Calu3 (cell line): ENCODE results near the gene RNF150. TPM values are rescaled to one million over a fixed set of nuclear protein-coding genes. Genes with fewer than 3 reads are reported as not detected.

Source experiments
- BruUV-seq: library from RNA; stranded (reverse); fragments of 400-500 nt; replicated peaks from 2 replicates; lab custom pipeline; 2021; lab: Mats Ljungman, UMichigan
- CTCF ChIA-PET: fragments of 300-600 bp; sonication (Branson Sonifier 250); formaldehyde crosslinking; loops from one replicate; lab custom pipeline; 2022; ENCODE audit warnings: antibody characterized with exemption; lab: Charles Lee
- DNase-seq: peaks from one replicate; pipeline ENCODE4 v3.0.0; 2022
- H3K27ac Mint-ChIP-seq: one replicate; pipeline ENCODE4 v1.8.0; 2022; ENCODE audit warnings: mixed read lengths; ENCODE audit not compliant: unreplicated experiment
- H3K27me3 Mint-ChIP-seq: one replicate; pipeline ENCODE4 v1.8.0; 2022; ENCODE audit warnings: mixed read lengths; ENCODE audit not compliant: unreplicated experiment
- H3K36me3 Mint-ChIP-seq: one replicate; pipeline ENCODE4 v1.8.0; 2022; ENCODE audit warnings: mild to moderate bottlenecking, moderate library complexity, mixed read lengths; ENCODE audit not compliant: insufficient read depth, unreplicated experiment
- H3K4me1 Mint-ChIP-seq: one replicate; pipeline ENCODE4 v1.8.0; 2022; ENCODE audit warnings: mild to moderate bottlenecking, low read depth, mixed read lengths; ENCODE audit not compliant: unreplicated experiment
- H3K4me3 Mint-ChIP-seq: one replicate; pipeline ENCODE4 v1.8.0; 2022; ENCODE audit warnings: mild to moderate bottlenecking, low read depth, moderate library complexity, mixed read lengths; ENCODE audit not compliant: unreplicated experiment
- H3K9me3 Mint-ChIP-seq: one replicate; pipeline ENCODE4 v1.8.0; 2022; ENCODE audit warnings: low read depth, mixed read lengths; ENCODE audit not compliant: unreplicated experiment
- CTCF ChIP-seq: fragments of 200-600 bp; IDR thresholded peaks from one replicate; pipeline ENCODE4 v1.8.0; 2022; ENCODE audit warnings: antibody characterized with exemption; ENCODE audit not compliant: unreplicated experiment
- intact Hi-C: fragments of 100-400 bp; cut with micrococcal nuclease; formaldehyde crosslinking; loops from one replicate; pipeline ENCODE4 v1.10.0; 2022; ENCODE audit not compliant: unreplicated experiment
- total RNA-seq: library from RNA; stranded (reverse); gene quantifications from 2 replicates; pipeline ENCODE4 v1.2.3, GENCODE V29; 2022

The RNF150 gene
- total RNA-seq, 1 experiment from 2014 or later: 0.14 TPM

DNA sequence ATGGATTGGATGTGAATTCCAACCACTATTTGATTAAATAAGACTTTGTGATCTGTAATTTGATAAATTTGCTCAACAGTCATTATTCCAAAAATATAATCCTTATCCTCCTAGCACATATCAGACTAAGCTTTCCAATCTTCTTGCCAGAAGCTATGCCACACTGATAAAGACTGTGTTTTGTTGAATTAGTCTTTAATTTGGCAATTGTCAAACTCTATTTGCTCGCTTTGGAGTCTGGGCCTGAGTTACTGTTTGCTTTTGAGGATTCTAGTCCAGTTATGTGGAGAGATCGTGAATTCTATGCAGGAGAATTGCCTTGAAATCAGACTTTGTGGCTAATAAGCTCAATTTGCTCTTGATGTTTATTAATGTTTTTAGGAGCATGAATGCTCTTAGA lies 10.9 kb upstream of the RNF150 start:
- CTCF ChIA-PET: interaction anchor here (0.6 kb wide), 1 partner anchor 48 kb away, joined by 6 read pairs; no protein-coding TSS in a partner anchor
- no peak for DNase-seq
- BruUV-seq: no TSS peak
- Mint-ChIP-seq H3K27me3 (peaks cover 7% of the 10 kb centered on the region), H3K4me3 (no peak overlapping the region), H3K4me1 (no peaks in the 10 kb centered on the region), H3K36me3 (no peaks in the 10 kb centered on the region), H3K9me3 (no peaks in the 10 kb centered on the region), H3K27ac (no peak overlapping the region)
- TF ChIP-seq CTCF: no peak
- intact Hi-C loops: no loop called here

DNA sequence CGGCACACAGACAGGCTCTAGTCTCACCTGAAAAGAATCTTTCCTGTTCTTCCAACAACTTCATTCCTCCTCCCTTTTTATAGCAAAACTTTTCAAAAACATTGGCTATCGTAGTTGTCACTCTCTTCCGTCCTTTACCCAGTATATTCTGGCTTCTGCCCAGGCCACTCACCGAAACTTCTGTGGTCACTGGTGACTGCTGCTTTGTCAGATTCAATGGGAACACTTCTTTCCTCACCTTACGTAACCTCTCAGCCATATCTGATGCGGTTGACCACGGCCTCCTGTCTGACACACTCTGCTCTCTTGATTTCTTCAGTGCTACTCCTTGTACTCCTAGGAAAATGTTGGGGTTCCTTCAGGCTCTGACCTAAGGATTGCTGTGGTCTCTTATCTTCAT lies 9.2 kb upstream of the RNF150 start:
- no peaks in the 10 kb centered on the region for H3K36me3 Mint-ChIP-seq
- H3K4me1 Mint-ChIP-seq: no peaks in the 10 kb centered on the region
- no TSS peak for BruUV-seq
- CTCF ChIA-PET: no interaction called here
- TF ChIP-seq CTCF: no peak
- no peak overlapping the region for H3K27ac Mint-ChIP-seq
- DNase-seq: no peak
- intact Hi-C loops: no loop called here
- no peak overlapping the region for H3K4me3 Mint-ChIP-seq
- H3K9me3 Mint-ChIP-seq: no peaks in the 10 kb centered on the region
- peaks cover 13% of the 10 kb centered on the region for H3K27me3 Mint-ChIP-seq

- Mint-ChIP-seq H3K9me3 (no peaks in the 10 kb centered on the region), H3K27ac (no peak overlapping the region)
Measured at GRCh38 chr4:141140391-141141200, 7.3 kb upstream of the RNF150 start.

More at GRCh38 chr4:141140391-141141200, 7.3 kb upstream of the RNF150 start:
- TF ChIP-seq CTCF: no peak
- Mint-ChIP-seq H3K27me3 (peaks cover 32% of the 10 kb centered on the region), H3K4me1 (no peaks in the 10 kb centered on the region), H3K36me3 (no peaks in the 10 kb centered on the region), H3K4me3 (no peak overlapping the region)
- BruUV-seq: no TSS peak
- DNase-seq: no peak
- intact Hi-C loops: no loop called here
- CTCF ChIA-PET: no interaction called here
